Measurements from ENCODE around the gene SPG21.
"Not testable (repeated sequence)": the region's sequence is repeated elsewhere in the genome, so short reads cannot be mapped to it uniquely, and the experiment has no call there.

SPG21 gene, protein sequence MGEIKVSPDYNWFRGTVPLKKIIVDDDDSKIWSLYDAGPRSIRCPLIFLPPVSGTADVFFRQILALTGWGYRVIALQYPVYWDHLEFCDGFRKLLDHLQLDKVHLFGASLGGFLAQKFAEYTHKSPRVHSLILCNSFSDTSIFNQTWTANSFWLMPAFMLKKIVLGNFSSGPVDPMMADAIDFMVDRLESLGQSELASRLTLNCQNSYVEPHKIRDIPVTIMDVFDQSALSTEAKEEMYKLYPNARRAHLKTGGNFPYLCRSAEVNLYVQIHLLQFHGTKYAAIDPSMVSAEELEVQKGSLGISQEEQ

GRCh38 chr15:64989416-64990167, at the start of gene SPG21:
TSS of gene SPG21 (minus strand) at chr15:64989914. CDS start at chr15:64983569, 6,345 bp downstream.
- DNase-seq (ENCODE audit: low read depth, low spot score): no peak
- H3K27ac ChIP-seq: peak within 1 kb of the TSS; percentile 62

DNA sequence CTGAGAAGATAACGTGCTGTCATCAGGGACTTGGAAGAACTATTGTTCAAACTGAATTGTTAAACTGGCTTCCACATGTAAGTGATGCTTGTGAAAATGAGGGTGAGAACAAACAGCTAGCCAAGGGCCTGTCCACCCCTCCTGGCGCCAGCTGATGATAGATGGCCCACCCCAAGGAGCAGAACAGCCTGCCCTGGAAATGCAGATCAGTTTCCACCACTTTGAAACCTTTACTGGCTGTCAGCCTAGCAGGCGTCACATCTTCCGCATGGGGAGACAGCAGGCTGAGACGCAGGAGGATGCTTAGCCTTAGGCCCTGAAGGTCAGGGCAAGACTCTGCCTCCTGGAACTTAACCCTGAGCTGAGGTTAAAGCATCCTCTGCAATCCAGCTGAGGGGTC, 49.1 kb upstream of the SPG21 start:
- no peak for DNase-seq (ENCODE audit: low read depth, low spot score)
- no peak overlapping the region for H3K27ac ChIP-seq

GRCh38 chr15:65038428-65038827, 48.7 kb upstream of the SPG21 start:
- no peak for DNase-seq (ENCODE audit: low read depth, low spot score)
- H3K27ac ChIP-seq: no peak overlapping the region

DNA sequence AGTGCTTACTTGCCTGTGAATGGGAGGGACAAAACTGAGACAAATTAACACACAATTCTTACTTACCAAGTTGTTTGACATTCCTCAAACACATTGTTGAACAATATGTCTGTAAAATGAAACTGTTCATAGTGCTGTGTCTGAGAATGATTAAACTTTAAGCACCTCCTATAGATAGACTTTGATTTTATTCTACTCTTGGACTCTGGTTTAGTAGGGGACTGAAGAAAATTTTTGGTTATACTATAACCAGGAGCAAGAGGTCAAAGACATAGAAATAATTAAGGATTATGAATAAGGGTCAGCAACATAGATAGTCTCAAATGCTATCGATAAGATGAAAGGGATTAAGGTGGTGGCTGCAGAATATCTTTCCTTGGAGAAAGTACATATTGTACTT, 47.6 kb upstream of the SPG21 start:
- no peak for DNase-seq (ENCODE audit: low read depth, low spot score)
- H3K27ac ChIP-seq: no peak overlapping the region

DNA sequence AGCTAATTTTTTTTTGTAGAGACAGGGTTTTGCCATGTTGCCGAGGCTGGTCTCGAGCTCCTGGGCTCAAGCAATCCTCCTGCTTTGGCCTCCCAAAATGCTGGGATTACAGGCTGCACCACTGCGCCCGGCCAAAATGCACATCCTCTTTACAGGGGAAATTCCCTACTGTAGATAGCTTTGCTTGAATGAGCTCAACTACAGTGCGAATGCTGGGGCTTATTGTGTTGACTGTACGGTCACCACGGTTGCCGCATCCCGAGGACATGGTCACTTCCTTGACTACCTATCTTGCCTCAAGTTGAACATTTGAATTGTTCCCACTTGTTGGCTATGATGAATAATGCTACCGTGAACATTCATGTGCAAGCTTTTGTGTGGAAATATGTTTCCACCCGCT, 45.0 kb upstream of the SPG21 start:
- H3K27ac ChIP-seq: no peak overlapping the region
- DNase-seq (ENCODE audit: low read depth, low spot score): no peak

GRCh38 chr15:65033659-65034269, 44.0 kb upstream of the SPG21 start:
- no peak overlapping the region for H3K27ac ChIP-seq
- DNase-seq (ENCODE audit: low read depth, low spot score): no peak

GRCh38 chr15:65032801-65033537, 43.3 kb upstream of the SPG21 start:
- DNase-seq (ENCODE audit: low read depth, low spot score): no peak
- no peak overlapping the region for H3K27ac ChIP-seq

DNA sequence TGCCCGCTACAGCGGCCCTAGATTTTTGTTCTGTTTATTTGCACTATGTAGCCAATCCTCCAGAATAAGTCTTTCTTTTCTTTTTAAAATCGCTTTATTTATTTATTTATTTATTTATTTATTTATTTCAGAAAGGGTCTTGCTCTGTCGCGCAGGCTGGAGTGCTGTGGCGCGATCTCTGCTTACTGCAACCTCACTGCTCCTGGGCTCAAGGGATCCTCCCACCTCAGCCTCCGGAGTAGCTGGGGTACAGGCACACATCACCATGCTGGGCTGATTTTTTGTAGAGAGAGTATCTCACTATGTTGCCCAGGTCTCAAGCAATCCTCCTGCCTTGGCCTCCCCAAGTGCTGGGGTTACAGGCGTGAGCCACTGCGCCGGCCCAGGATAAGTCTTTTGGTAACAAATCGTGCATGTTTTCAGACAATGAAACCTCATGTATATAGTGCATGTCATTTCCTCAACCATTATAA, 40.1 kb upstream of the SPG21 start:
- no peak for DNase-seq (ENCODE audit: low read depth, low spot score)
- no peak overlapping the region for H3K27ac ChIP-seq

DNA sequence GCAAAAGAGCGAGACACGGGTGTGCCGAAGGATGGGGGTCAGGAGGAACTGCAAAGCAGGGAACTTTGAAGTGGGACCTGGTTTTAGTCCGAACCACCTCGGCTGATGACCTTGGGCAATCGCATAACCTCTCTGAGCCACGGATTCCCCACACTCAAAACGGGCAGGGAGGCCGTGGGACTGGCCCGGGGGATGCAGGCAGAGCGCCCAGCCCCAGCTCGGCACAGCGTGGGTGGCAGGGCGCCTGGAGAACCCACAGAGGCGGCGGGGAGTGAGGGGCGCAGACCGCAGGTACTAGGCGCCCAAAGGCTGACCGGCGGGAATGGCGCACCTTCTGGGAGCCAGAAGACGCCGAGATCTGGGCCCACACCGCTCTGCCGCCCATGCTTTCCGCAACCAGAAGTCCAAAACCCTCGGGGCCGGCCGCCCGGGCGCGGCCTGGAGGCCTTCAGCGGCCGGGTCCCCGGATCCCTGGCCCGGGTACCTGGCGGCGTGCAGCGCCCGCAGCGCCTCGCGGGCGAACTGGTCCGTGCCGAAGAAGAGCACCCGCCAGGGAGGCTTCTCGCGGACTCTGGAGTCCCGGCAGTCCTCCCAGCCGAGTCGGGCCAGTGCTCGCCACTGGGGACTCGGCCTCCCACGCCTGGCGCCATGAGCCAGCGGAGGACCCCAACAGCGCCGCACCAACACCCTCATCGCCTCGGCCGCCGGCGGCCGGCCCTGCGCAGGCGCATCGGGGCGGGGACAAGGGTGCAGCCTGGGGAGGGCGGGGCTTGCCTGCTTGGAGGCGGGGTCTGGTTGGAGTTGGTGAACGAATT, 39.4 kb upstream of the SPG21 start, which contains the start of gene MTFMT:
MTFMT (minus strand) TSS at position 719 of the 815 bp plus-strand sequence; CDS start at position 693, 26 bp downstream.
- DNase-seq (ENCODE audit: low read depth, low spot score): no peak
- no peak within 1 kb of the TSS for H3K27ac ChIP-seq

DNA sequence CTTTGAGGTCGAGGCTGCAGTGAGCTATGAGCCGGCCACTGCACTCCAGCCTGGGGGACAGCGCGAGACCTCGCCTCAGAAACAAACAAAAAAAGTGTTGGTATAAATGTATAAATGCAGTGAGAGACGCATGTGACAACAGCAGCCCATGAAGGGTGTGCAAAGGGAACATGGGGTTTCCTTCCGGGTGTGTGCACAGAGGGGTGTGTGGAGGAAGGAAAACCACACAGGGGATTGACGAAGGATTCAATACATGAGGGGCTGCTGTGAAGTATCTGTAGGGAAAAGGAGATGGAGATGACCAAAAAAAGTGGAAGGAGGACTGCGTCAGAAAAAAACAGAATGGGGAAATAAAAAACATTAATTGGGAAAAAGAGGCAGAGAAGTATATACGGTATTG, 38.6 kb upstream of the SPG21 start:
- DNase-seq (ENCODE audit: low read depth, low spot score): no peak
- H3K27ac ChIP-seq: no peak overlapping the region

- no peak for DNase-seq (ENCODE audit: low read depth, low spot score)
- no peak overlapping the region for H3K27ac ChIP-seq
Observed at GRCh38 chr15:65027593-65027992, 37.9 kb upstream of the SPG21 start.

DNA sequence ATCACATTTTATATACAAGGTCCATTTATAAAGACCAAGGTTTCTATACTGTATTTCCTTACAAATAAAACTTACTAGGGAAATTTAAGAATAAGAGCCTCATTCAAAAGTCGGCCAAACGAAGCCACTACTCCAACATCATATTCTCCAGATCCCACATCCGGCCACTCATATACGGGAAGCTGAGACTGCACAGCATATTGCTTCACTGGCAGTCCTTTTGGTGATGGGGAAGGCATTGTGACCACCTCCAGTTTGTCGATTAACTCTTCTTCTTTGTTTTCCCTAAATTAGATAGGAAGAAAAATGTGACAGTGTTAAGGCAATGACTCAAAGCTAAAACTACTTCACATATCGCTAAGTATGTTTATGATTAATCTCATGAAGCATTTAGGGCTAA, 37.0 kb upstream of the SPG21 start:
- no peak overlapping the region for H3K27ac ChIP-seq
- no peak for DNase-seq (ENCODE audit: low read depth, low spot score)

GRCh38 chr15:65021488-65021887, 31.8 kb upstream of the SPG21 start:
- no peak for DNase-seq (ENCODE audit: low read depth, low spot score)
- no peak overlapping the region for H3K27ac ChIP-seq

- DNase-seq (ENCODE audit: low read depth, low spot score): no peak
- H3K27ac ChIP-seq: no peak overlapping the region
Observed at GRCh38 chr15:65020419-65020818, 30.7 kb upstream of the SPG21 start.

DNA sequence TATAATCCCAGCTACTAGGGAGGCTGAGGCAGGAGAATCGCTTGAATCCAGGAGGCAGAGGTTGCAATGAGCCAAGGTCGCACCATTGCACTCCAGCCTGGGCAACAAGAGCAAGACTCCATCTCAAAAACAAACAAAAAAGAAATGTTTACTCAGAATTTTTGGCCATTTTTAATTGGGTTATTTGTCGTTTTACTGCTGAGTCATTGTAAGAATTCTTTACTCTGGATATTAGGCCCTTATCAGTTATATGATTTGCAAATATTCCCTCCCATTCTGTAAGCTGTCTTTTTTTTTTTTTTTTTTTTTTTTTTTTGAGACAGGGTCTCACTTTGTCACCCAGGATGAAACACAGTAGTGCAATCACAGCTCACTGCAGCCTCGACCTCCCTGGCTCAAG, 21.5 kb upstream of the SPG21 start:
- not testable (repeated sequence) for H3K27ac ChIP-seq; DNase-seq (ENCODE audit: low read depth, low spot score)

DNA sequence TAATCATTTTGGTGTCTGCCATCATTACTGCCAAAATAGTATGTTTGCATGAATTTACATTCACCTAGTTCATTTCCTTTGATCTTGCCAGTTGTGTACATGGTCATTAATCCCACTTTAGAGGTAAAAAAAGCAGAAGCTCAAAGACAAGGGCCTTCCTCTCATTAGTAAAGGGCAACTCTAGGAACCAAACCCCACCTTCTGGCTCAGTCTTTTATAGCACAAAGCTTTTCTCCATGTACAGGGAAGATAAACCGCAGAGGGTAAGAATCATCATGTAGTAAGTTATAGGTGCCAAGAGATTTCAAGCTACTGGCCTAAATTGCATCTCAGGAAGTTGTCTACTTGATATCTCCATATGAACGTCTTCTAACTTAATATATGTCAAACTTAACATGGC, 19.3 kb upstream of the SPG21 start:
- DNase-seq (ENCODE audit: low read depth, low spot score): no peak
- H3K27ac ChIP-seq: no peak overlapping the region

- no peak for DNase-seq (ENCODE audit: low read depth, low spot score)
- H3K27ac ChIP-seq: no peak overlapping the region
Observed at GRCh38 chr15:65006876-65007275, 17.2 kb upstream of the SPG21 start.

DNA sequence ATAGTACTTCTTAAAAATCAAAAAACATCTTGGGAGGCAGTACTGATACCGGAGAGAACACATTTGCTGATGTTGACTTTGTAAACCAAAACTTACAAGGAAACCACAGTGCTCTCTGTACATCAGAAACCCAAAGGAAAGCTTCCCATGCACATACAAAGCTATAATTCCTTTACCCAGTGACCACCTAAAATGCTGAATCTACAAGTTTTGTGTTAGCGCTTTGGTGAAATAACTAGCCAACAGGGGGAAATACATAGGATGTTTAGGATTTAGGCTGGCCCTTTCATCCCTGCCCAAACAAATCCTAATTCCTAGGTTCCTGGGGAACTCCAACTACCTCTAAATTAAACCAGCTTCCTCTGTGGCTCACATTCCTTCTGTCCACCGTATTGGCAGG, 15.3 kb upstream of the SPG21 start:
- no peak for DNase-seq (ENCODE audit: low read depth, low spot score)
- no peak overlapping the region for H3K27ac ChIP-seq

DNA sequence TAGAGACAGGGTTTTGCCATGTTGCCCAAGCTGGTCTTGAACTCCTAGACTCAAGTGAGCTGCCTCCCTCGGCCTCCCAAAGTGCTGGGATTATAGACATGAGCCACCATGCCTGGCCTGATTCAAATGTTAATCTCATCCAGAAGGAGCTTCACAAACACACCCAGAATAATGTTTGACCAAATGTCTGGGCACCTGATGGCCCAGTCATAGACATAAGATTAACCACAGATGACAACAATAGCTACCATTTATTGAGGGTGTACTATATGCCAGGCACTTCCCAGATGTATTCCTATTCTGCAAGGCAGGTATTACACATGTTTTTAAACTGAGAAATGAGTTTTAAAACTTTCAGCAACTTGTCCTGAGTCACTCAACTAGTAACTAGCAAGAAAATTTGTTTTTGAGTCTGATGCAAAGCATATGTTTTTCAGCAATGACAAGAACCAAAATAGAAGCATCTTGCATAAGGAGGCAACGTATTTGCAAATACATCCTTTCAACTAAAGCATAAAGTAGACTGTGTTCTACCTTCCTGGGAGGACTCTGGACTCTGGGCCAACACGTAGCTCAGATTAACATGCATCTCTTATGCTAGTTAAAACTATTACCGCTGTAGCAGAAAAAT, 8.1 kb upstream of the SPG21 start:
- H3K27ac ChIP-seq: no peak overlapping the region
- no peak for DNase-seq (ENCODE audit: low read depth, low spot score)

Data from epithelial cell of prostate (primary cell).